WTC11 (cell line): ENCODE data around the gene TFAP2E.

Experiments used
- ATF1 ChIP-seq: sonication (generic); formaldehyde crosslinking; IDR thresholded peaks from 2 replicates; pipeline ENCODE4 v1.8.1; 2023; ENCODE audit warnings: mild to moderate bottlenecking, moderate library complexity, missing genetic modification reagents
- SMAD4 ChIP-seq: sonication (generic); formaldehyde crosslinking; IDR thresholded peaks from 2 replicates; pipeline ENCODE4 v1.8.0; 2022; ENCODE audit warnings: mild to moderate bottlenecking, missing genetic modification reagents
- SP1 ChIP-seq: sonication (generic); formaldehyde crosslinking; conservative IDR thresholded peaks from 2 replicates; pipeline ENCODE4 v1.8.1; 2022; ENCODE audit warnings: missing genetic modification reagents
- TCF7 ChIP-seq: sonication (generic); formaldehyde crosslinking; IDR thresholded peaks from 2 replicates; pipeline ENCODE4 v1.8.0; 2022; ENCODE audit warnings: mild to moderate bottlenecking, low read depth, missing genetic modification reagents, moderate library complexity
- TEAD4 ChIP-seq: sonication (generic); formaldehyde crosslinking; IDR thresholded peaks from 2 replicates; pipeline ENCODE4 v1.8.0; 2022; ENCODE audit warnings: mild to moderate bottlenecking, missing genetic modification reagents
- ZNF263 ChIP-seq: sonication (generic); formaldehyde crosslinking; IDR thresholded peaks from 2 replicates; pipeline ENCODE4 v1.8.1; 2022; ENCODE audit warnings: low read depth, mild to moderate bottlenecking, moderate library complexity, missing genetic modification reagents
- TF ChIP-seq, protein P1 (sequence below): fragments of 200-600 bp; IDR thresholded peaks from 2 replicates; pipeline ENCODE4 v1.8.0; 2022; ENCODE audit warnings: antibody characterized with exemption
- TF ChIP-seq, protein P2 (sequence below): sonication (generic); formaldehyde crosslinking; IDR thresholded peaks from 2 replicates; pipeline ENCODE4 v1.8.0; 2022; ENCODE audit warnings: mild to moderate bottlenecking, missing genetic modification reagents
- TF ChIP-seq, protein P3 (sequence below): fragments of 250-450 bp; sonication (Bioruptor Pico); IDR thresholded peaks from 2 replicates; pipeline ENCODE4 v1.9.0; 2021; ENCODE audit warnings: mild to moderate bottlenecking
- TF ChIP-seq, protein P4 (sequence below): sonication (generic); formaldehyde crosslinking; IDR thresholded peaks from 2 replicates; pipeline ENCODE4 v1.8.1; 2022; ENCODE audit warnings: missing genetic modification reagents, borderline replicate concordance

DNA sequence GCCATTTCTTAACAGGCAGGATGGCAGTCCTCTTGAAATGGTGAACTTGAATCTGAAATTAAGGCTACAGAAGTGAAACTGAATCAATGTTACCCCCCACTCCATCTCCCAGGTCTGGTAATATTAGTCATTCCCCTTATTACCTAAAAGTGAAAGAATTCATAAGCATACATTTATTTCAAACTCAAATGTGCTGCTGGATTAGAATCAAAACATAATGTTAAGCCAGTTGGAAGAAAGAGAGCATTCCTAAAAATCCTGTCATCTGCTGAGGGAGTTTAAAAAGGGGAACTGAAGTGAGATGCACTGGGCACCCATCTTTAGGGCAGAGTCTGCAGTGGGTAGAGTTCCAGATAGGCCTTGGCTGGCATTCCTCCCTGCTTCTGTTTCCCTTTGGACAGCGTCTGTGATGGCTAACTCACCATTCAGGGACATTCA is 33.3 kb upstream of the TFAP2E start:
- TF ChIP-seq, protein P1, sequence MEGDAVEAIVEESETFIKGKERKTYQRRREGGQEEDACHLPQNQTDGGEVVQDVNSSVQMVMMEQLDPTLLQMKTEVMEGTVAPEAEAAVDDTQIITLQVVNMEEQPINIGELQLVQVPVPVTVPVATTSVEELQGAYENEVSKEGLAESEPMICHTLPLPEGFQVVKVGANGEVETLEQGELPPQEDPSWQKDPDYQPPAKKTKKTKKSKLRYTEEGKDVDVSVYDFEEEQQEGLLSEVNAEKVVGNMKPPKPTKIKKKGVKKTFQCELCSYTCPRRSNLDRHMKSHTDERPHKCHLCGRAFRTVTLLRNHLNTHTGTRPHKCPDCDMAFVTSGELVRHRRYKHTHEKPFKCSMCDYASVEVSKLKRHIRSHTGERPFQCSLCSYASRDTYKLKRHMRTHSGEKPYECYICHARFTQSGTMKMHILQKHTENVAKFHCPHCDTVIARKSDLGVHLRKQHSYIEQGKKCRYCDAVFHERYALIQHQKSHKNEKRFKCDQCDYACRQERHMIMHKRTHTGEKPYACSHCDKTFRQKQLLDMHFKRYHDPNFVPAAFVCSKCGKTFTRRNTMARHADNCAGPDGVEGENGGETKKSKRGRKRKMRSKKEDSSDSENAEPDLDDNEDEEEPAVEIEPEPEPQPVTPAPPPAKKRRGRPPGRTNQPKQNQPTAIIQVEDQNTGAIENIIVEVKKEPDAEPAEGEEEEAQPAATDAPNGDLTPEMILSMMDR: no peak
- TF ChIP-seq SP1 (CRISPR knock-in tag) (no peak), SMAD4 (CRISPR knock-in tag) (no peak), TEAD4 (no peak), ATF1 (CRISPR knock-in tag) (no peak), ZNF263 (no peak), TCF7 (no peak)
- TF ChIP-seq, protein P2, sequence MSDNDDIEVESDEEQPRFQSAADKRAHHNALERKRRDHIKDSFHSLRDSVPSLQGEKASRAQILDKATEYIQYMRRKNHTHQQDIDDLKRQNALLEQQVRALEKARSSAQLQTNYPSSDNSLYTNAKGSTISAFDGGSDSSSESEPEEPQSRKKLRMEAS: no peak
- TF ChIP-seq, protein P3, sequence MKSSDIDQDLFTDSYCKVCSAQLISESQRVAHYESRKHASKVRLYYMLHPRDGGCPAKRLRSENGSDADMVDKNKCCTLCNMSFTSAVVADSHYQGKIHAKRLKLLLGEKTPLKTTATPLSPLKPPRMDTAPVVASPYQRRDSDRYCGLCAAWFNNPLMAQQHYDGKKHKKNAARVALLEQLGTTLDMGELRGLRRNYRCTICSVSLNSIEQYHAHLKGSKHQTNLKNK (CRISPR knock-in tag): no peak
- TF ChIP-seq, protein P4, sequence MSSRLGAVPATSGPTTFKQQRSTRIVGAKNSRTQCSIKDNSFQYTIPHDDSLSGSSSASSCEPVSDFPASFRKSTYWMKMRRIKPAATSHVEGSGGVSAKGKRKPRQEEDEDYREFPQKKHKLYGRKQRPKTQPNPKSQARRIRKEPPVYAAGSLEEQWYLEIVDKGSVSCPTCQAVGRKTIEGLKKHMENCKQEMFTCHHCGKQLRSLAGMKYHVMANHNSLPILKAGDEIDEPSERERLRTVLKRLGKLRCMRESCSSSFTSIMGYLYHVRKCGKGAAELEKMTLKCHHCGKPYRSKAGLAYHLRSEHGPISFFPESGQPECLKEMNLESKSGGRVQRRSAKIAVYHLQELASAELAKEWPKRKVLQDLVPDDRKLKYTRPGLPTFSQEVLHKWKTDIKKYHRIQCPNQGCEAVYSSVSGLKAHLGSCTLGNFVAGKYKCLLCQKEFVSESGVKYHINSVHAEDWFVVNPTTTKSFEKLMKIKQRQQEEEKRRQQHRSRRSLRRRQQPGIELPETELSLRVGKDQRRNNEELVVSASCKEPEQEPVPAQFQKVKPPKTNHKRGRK (CRISPR knock-in tag): no peak
